Spleen (tissue), 11 donors: ENCODE data around the gene QPCT. TPM values are rescaled to one million over a fixed set of nuclear protein-coding genes. Genes with fewer than 3 reads are reported as not detected.
"Not testable (repeated sequence)": the region's sequence is repeated elsewhere in the genome, so short reads cannot be mapped to it uniquely, and the experiment has no call there.

ENCODE experiments used
- DNase-seq: peaks from one replicate; pipeline ENCODE4 v3.0.0-alpha.2; 2020
- H3K27ac ChIP-seq, 8 donors: fragments of 200-600 bp; sonication (generic) in 7 of 8; 1 replicate in 4 of 8; 2 replicates in 4 of 8; pipeline versions ENCODE4 v1.5.0 to v1.8.0; 2016 to 2021; ENCODE audit warnings: inconsistent platforms in 4 of 8, mild to moderate bottlenecking in 4 of 8, moderate library complexity in 1 of 8
- H3K27me3 ChIP-seq, 7 donors: fragments of 200-600 bp; sonication (generic) in 6 of 7; replicated peaks in 1 of 7; 1 replicate in 4 of 7; 2 replicates in 3 of 7; pipeline versions ENCODE4 v1.5.0 to v1.8.0; 2016 to 2021; ENCODE audit warnings: inconsistent platforms in 3 of 7, mild to moderate bottlenecking in 1 of 7
- H3K36me3 ChIP-seq, 6 donors: fragments of 200-600 bp; sonication (generic) in 5 of 6; 1 replicate in 4 of 6; 2 replicates in 2 of 6; pipeline versions ENCODE4 v1.5.0 to v1.8.0; 2016 to 2021; ENCODE audit warnings: inconsistent platforms in 2 of 6
- H3K4me1 ChIP-seq, 6 donors: fragments of 200-600 bp; sonication (generic) in 5 of 6; 1 replicate in 3 of 6; 2 replicates in 3 of 6; pipeline versions ENCODE4 v1.5.0 to v1.8.0; 2016 to 2021; ENCODE audit warnings: inconsistent platforms in 3 of 6
- H3K4me3 ChIP-seq, 8 donors: fragments of 200-600 bp; sonication (generic) in 7 of 8; 1 replicate in 4 of 8; 2 replicates in 4 of 8; pipeline versions ENCODE4 v1.5.0 to v1.8.0; 2016 to 2021; ENCODE audit warnings: inconsistent platforms in 4 of 8, mild to moderate bottlenecking in 4 of 8, moderate library complexity in 2 of 8
- H3K9me3 ChIP-seq, 8 donors: fragments of 200-600 bp; sonication (generic) in 7 of 8; 1 replicate in 4 of 8; 2 replicates in 4 of 8; pipeline versions ENCODE4 v1.5.0 to v1.8.0; 2016 to 2021; ENCODE audit warnings: inconsistent platforms in 4 of 8
- CTCF ChIP-seq, 11 experiments: fragments of 200-600 bp in 7 of 11; fragments of 450-650 bp in 4 of 11; sonication (generic) in 4 of 11; IDR thresholded peaks in 8 of 11; conservative IDR thresholded peaks in 3 of 11; 1 replicate in 7 of 11; 2 replicates in 4 of 11; pipeline versions ENCODE4 v1.4.0 to v1.8.0; 2016 to 2021; ENCODE audit warnings: antibody characterized with exemption in 11 of 11, inconsistent platforms in 4 of 11, mild to moderate bottlenecking in 1 of 11
- POLR2A ChIP-seq, 3 donors: fragments of 450-650 bp; IDR thresholded peaks; one replicate each; pipeline ENCODE4 v1.5.1; 2017; ENCODE audit warnings: antibody characterized with exemption in 3 of 3, mild to moderate bottlenecking in 1 of 3
- POLR2AphosphoS5 ChIP-seq, 3 donors: sonication (generic); formaldehyde crosslinking; IDR thresholded peaks; one replicate each; pipeline ENCODE4 v1.5.1; 2017; ENCODE audit warnings: antibody characterized with exemption in 3 of 3
- WGBS, 5 donors: extraction: QIAGEN DNeasy Blood & Tissue Kit in 3 of 5; methylation state at CpG; one replicate each; pipeline versions ENCODE4 v1.1.5 to v1.1.7; 2013 to 2018; 5-methylcytosine and 5-hydroxymethylcytosine counted together
- intact Hi-C: fragments of 100-400 bp; cut with DNase I; formaldehyde crosslinking; loops from one replicate; pipeline ENCODE4 v1.15.0; 2023; ENCODE audit warnings: low total_unique reads
- polyA plus RNA-seq, 3 donors: library from polyadenylated mRNA; stranded (reverse); fragments of 200-250 nt; gene quantifications; one replicate each; pipeline ENCODE4 v1.2.1, GENCODE V29; 2013
- total RNA-seq, 7 donors: library from RNA; depleted of rRNA in 3 of 7; stranded (reverse); fragments of >200 nt in 3 of 7; fragmentation: NEBNext Ultra II Directional in 4 of 7; extraction: Animal tissue kit (Norgen Biotek cat#: 25700) in 4 of 7; gene quantifications; one replicate each; pipeline versions ENCODE4 v1.1.0 to v1.2.1, GENCODE V29; 2016 to 2021
- donor health status: healthy with polysubstance abuse.
- donor health status: DM: no; HTN: no; CAD: no; lungs with moderate emphysema.
- donor health status: DM: no; HTN: no; CAD: no.
- donor health status: Bipolar disorder and iron deficiency.
- donor health status: healthy.
- donor health status: DM: no; HTN: no; CAD: no.
- donor health status: DM: yes; HTN: yes; CAD: no.

The QPCT gene
- total and polyA plus RNA-seq, 10 donors, result 4.2 to 46.0 (median 19.4) TPM

GRCh38 chr2:37379881-37380296, 35.5 kb downstream of the QPCT start:
- Histone ChIP-seq H3K4me1 (peaks cover 0 to 42% (median 24%) of the 10 kb centered on the region in 6 donors), H3K27me3 (no peaks in the 10 kb centered on the region), H3K9me3 (no peaks in the 10 kb centered on the region), H3K27ac (peak overlapping the region in 1 of 8 donors; percentile 33), H3K4me3 (no peak overlapping the region), H3K36me3 (peaks cover 0 to under 1% (median 0%) of the 10 kb centered on the region in 6 donors)
- no peak for DNase-seq
- intact Hi-C loops, result no loop called here
- 58 to 81% (median 70%) methylated on average over 5 of the region's 5 CpGs for WGBS, 5 donors
- TF ChIP-seq POLR2A (IDR thresholded peaks at IDR 0.05), result no peak
- no peak for TF ChIP-seq POLR2AphosphoS5 (IDR thresholded peaks at IDR 0.05)
- no peak for TF ChIP-seq CTCF (IDR thresholded peaks at IDR 0.05 in 8 of 11, conservative IDR thresholded peaks at IDR 0.05 in 3 of 11)

GRCh38 chr2:37380787-37381186, 36.4 kb downstream of the QPCT start:
- H3K27ac ChIP-seq, H3K9me3 ChIP-seq, H3K4me3 ChIP-seq, intact Hi-C loops, H3K36me3 ChIP-seq, H3K27me3 ChIP-seq, DNase-seq: not testable (repeated sequence)
- 78 to 87% (median 85%) methylated on average over 4 of the region's 4 CpGs for WGBS, 5 donors
- peaks cover 0 to 37% (median 21%) of the 10 kb centered on the region in 6 donors for H3K4me1 ChIP-seq

- WGBS, 5 donors, result 87 to 97% (median 96%) methylated on average over 4 of the region's 4 CpGs
- H3K4me1 ChIP-seq, result peaks cover 0 to 19% (median 5%) of the 10 kb centered on the region in 6 donors
- intact Hi-C loops, H3K4me3 ChIP-seq, H3K36me3 ChIP-seq, DNase-seq, H3K27ac ChIP-seq, H3K27me3 ChIP-seq, H3K9me3 ChIP-seq: not testable (repeated sequence)
Observed at GRCh38 chr2:37384261-37384660, 39.8 kb downstream of the QPCT start.

DNA sequence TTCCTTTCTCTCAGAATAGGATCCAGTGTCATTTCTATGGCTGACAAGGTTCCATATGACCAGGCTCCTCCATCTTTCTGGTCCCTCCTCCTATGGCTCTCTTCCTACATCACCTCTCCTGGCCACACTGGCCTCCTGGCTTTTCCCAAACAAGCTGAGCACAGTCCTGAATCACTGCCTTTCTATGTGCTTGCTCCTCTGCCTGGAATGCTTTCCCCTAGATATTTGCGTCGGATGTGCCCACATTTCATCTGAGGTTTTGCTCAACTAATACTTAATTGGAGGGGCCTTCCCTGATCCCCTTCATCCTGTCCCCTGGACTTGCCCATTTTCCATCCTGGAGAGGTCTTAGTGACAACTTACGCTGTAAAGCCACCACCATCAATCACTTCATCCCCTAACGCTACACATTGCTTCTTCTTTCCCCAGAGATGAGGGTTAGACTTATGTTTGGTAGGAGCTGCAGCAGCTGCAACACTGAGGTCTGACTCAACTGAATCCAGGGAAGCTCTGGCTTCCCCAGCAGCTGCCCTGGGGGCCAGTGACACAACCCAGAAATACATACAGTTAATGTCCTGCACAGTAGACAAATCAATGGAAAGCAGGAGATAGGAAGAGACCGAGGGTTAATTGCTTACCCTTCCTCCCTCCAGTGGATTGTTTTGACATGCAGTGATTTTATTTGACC, 42.9 kb downstream of the QPCT start:
- 87 to 95% (median 93%) methylated on average over 5 of the region's 5 CpGs for WGBS, 5 donors
- no peak for DNase-seq
- Histone ChIP-seq H3K4me3 (no peak overlapping the region), H3K4me1 (peaks cover 12 to 29% (median 20%) of the 10 kb centered on the region in 6 donors), H3K36me3 (no peaks in the 10 kb centered on the region), H3K27ac (no peak overlapping the region), H3K27me3 (no peaks in the 10 kb centered on the region), H3K9me3 (no peaks in the 10 kb centered on the region)
- no peak for TF ChIP-seq POLR2A (IDR thresholded peaks at IDR 0.05)
- no peak for TF ChIP-seq CTCF (IDR thresholded peaks at IDR 0.05 in 8 of 11, conservative IDR thresholded peaks at IDR 0.05 in 3 of 11)
- no peak for TF ChIP-seq POLR2AphosphoS5 (IDR thresholded peaks at IDR 0.05)
- intact Hi-C loops, result no loop called here

- TF ChIP-seq CTCF (IDR thresholded peaks at IDR 0.05 in 8 of 11, conservative IDR thresholded peaks at IDR 0.05 in 3 of 11), result no peak
- TF ChIP-seq POLR2AphosphoS5 (IDR thresholded peaks at IDR 0.05), result no peak
- TF ChIP-seq POLR2A (IDR thresholded peaks at IDR 0.05), result no peak
- Histone ChIP-seq H3K36me3 (no peaks in the 10 kb centered on the region), H3K4me1 (peaks cover 12 to 29% (median 20%) of the 10 kb centered on the region in 6 donors), H3K4me3 (no peak overlapping the region), H3K27me3 (no peaks in the 10 kb centered on the region), H3K9me3 (no peaks in the 10 kb centered on the region), H3K27ac (no peak overlapping the region)
- no peak for DNase-seq
- intact Hi-C loops, result no loop called here
- WGBS, 5 donors, result 95 to 99% (median 97%) methylated on average over 2 of the region's 2 CpGs
Observed at GRCh38 chr2:37388074-37388473, 43.6 kb downstream of the QPCT start.
